CD8-positive, alpha-beta memory T cell (primary cell): ENCODE data around the gene VWA8. TPM values are rescaled to one million over a fixed set of nuclear protein-coding genes. Genes with fewer than 3 reads are reported as not detected.
A peak's percentile ranks its signal among the peaks of the same experiment; 100 is the strongest.

Experiments used
- CTCF ChIA-PET: fragments of 350-600 bp; sonication (Branson Sonifier 250); formaldehyde crosslinking; loops from one replicate; lab custom pipeline; 2021; ENCODE audit warnings: antibody characterized with exemption; lab: Charles Lee
- POLR2A ChIA-PET: fragments of 350-600 bp; sonication (Branson Sonifier 250); formaldehyde crosslinking; loops from one replicate; lab custom pipeline; 2021; ENCODE audit warnings: antibody characterized with exemption; lab: Charles Lee
- DNase-seq, 5 donors: peaks; one replicate each; pipeline versions ENCODE4 v3.0.0 to v3.0.0-alpha.2; 2020 to 2022; ENCODE audit warnings: mixed read lengths in 1 of 5
- H3K27ac ChIP-seq: one replicate; pipeline ENCODE4 v1.7.0; 2013; ENCODE audit warnings: low read depth, mild to moderate bottlenecking, low read length, moderate library complexity
- H3K27me3 ChIP-seq: 2 replicates; pipeline ENCODE4 v1.7.0; 2013; ENCODE audit warnings: low read length, mild to moderate bottlenecking; ENCODE audit not compliant: insufficient read depth, poor library complexity, severe bottlenecking
- H3K36me3 ChIP-seq: 2 replicates; pipeline ENCODE4 v1.7.0; 2013; ENCODE audit warnings: mild to moderate bottlenecking, low read length, moderate library complexity; ENCODE audit not compliant: insufficient read depth
- H3K4me1 ChIP-seq: 2 replicates; pipeline ENCODE4 v1.7.0; 2013; ENCODE audit warnings: mild to moderate bottlenecking, low read length, moderate library complexity; ENCODE audit not compliant: insufficient read depth
- H3K4me3 ChIP-seq: 2 replicates; pipeline ENCODE4 v1.7.0; 2013; ENCODE audit warnings: mild to moderate bottlenecking, low read length
- H3K9me3 ChIP-seq: 2 replicates; pipeline ENCODE4 v1.7.0; 2013; ENCODE audit warnings: mild to moderate bottlenecking, low read length
- H3K27ac Mint-ChIP-seq, 8 donors: one replicate each; pipeline ENCODE4 v1.8.0; 2020 to 2021; ENCODE audit warnings: mixed read lengths in 8 of 8, mild to moderate bottlenecking in 6 of 8, inconsistent platforms in 3 of 8, moderate library complexity in 3 of 8
- H3K27me3 Mint-ChIP-seq, 2 donors: one replicate each; pipeline ENCODE4 v1.8.0; 2020 to 2021; ENCODE audit warnings: mixed read lengths in 2 of 2, mild to moderate bottlenecking in 1 of 2, moderate library complexity in 1 of 2
- H3K36me3 Mint-ChIP-seq, 3 donors: one replicate each; pipeline ENCODE4 v1.8.0; 2020 to 2021; ENCODE audit warnings: mixed read lengths in 3 of 3, inconsistent platforms in 1 of 3, mild to moderate bottlenecking in 1 of 3
- H3K4me1 Mint-ChIP-seq, 3 donors: one replicate each; pipeline ENCODE4 v1.8.0; 2020 to 2021; ENCODE audit warnings: mixed read lengths in 3 of 3, inconsistent platforms in 1 of 3, mild to moderate bottlenecking in 1 of 3
- H3K4me3 Mint-ChIP-seq, 7 donors: one replicate each; pipeline ENCODE4 v1.8.0; 2020 to 2021; ENCODE audit warnings: mixed read lengths in 7 of 7, mild to moderate bottlenecking in 6 of 7, moderate library complexity in 4 of 7, inconsistent platforms in 2 of 7
- H3K9me3 Mint-ChIP-seq, 5 donors: one replicate each; pipeline ENCODE4 v1.8.0; 2020 to 2022; ENCODE audit warnings: mixed read lengths in 5 of 5, mild to moderate bottlenecking in 3 of 5, moderate library complexity in 2 of 5, inconsistent platforms in 1 of 5
- polyA plus RNA-seq: library from polyadenylated mRNA; unstranded; fragments of 300-500 nt; fragmentation: Illumina TruSeq; gene quantifications from one replicate; pipeline ENCODE4 v1.2.3, GENCODE V29; 2021
- total RNA-seq, 2 experiments: library from RNA; stranded (reverse); gene quantifications; one replicate each; pipeline ENCODE4 v1.2.3, GENCODE V29; 2021

The VWA8 gene
- total and polyA plus RNA-seq, 3 experiments from 2014 or later, result 6.9 to 21.3 (median 21.2) TPM

- Histone ChIP-seq H3K36me3 (no peaks in the 10 kb centered on the region), H3K27me3 (no peaks in the 10 kb centered on the region), H3K27ac (no peak overlapping the region), H3K4me3 (no peak overlapping the region), H3K4me1 (peaks cover 12% of the 10 kb centered on the region), H3K9me3 (no peaks in the 10 kb centered on the region)
- Mint-ChIP-seq H3K27ac (peak overlapping the region; percentile 20 to 88 (median 74)), H3K4me1 (peaks cover 32 to 49% (median 45%) of the 10 kb centered on the region in 3 donors), H3K4me3 (peak overlapping the region; percentile 1 to 72 (median 38)), H3K9me3 (no peaks in the 10 kb centered on the region), H3K27me3 (peaks cover 0 to 3% of the 10 kb centered on the region in 2 donors), H3K36me3 (no peaks in the 10 kb centered on the region)
- CTCF ChIA-PET, result no interaction called here
- POLR2A ChIA-PET, result no interaction called here
- DNase-seq, result peak in 3 of 5 donors; percentile 2 to 58 (median 55)
These were observed 13.5 kb upstream of the VWA8 start for GRCh38 chr13:41974262-41974900.

- no peak overlapping the region for H3K4me3 ChIP-seq
- Mint-ChIP-seq H3K4me3 (no peak overlapping the region), H3K36me3 (no peaks in the 10 kb centered on the region), H3K27me3 (peaks cover 0 to 3% of the 10 kb centered on the region in 2 donors), H3K4me1 (peaks cover 32 to 48% (median 45%) of the 10 kb centered on the region in 3 donors), H3K27ac (peak overlapping the region in 3 of 8 donors; percentile 11 to 72 (median 43)), H3K9me3 (no peaks in the 10 kb centered on the region)
- no peak for DNase-seq
- H3K27ac ChIP-seq, result no peak overlapping the region
- no peaks in the 10 kb centered on the region for H3K27me3 ChIP-seq
- ChIA-PET POLR2A (no interaction called here), CTCF (no interaction called here)
- H3K9me3 ChIP-seq, result no peaks in the 10 kb centered on the region
- peaks cover 12% of the 10 kb centered on the region for H3K4me1 ChIP-seq
- no peaks in the 10 kb centered on the region for H3K36me3 ChIP-seq
These were observed 12.4 kb upstream of the VWA8 start for GRCh38 chr13:41973247-41973741.

DNA sequence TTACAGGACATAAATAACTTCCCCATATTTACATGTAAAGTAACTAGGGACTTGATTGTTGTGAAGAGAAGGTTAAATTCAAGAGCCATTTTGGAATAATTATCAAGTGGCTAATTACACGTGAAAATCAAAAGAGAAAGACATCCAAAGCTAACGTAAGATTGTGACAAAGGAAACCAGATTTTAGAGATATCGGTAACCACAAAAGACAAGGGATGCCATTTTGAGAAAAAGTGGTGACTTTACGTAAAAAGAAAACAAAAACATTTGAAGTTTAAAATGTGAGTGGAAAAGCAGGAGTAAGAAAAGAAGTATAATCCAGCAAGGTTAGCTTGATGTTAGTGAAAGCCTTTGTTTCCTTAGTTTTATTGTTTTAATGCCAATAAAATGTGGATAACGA, 10.9 kb upstream of the VWA8 start:
- no peak overlapping the region for H3K27ac ChIP-seq
- H3K27me3 Mint-ChIP-seq, result peaks cover 0 to 3% of the 10 kb centered on the region in 2 donors
- peak in 2 of 5 donors; percentile 12 to 60 for DNase-seq
- no peaks in the 10 kb centered on the region for H3K9me3 Mint-ChIP-seq
- H3K4me3 Mint-ChIP-seq, result peak overlapping the region in 6 of 7 donors; percentile 7 to 66 (median 28)
- peaks cover 12% of the 10 kb centered on the region for H3K4me1 ChIP-seq
- H3K36me3 Mint-ChIP-seq, result no peaks in the 10 kb centered on the region
- H3K36me3 ChIP-seq, result no peaks in the 10 kb centered on the region
- CTCF ChIA-PET, result interaction anchor here (1.1 to 1.3 kb wide), 2 partner anchors 12 to 84 kb away, joined by 3 to 4 read pairs; no protein-coding TSS in a partner anchor
- no peaks in the 10 kb centered on the region for H3K9me3 ChIP-seq
- peaks cover 30 to 40% (median 37%) of the 10 kb centered on the region in 3 donors for H3K4me1 Mint-ChIP-seq
- H3K27ac Mint-ChIP-seq, result peak overlapping the region; percentile 5 to 87 (median 65)
- no peaks in the 10 kb centered on the region for H3K27me3 ChIP-seq
- POLR2A ChIA-PET, result no interaction called here
- no peak overlapping the region for H3K4me3 ChIP-seq

DNA sequence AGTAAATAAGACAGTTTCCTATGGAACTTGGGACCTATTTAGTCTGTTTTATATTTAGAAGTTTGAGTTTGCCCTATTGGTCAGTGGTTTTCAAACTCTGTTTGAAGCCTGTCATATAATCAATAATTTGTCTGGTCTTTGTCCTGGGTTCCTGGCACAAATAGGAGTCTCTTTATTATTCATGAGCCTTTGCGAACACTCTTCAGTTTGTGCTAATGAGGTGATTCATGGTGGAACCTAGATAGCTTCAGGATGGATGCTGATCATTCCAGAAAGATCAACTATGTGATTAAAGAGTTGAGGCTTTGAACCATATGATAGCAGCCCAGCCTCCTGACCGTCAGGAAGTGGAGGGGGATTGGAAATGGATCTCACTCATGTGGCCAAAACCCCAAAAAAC, 10.0 kb upstream of the VWA8 start:
- Histone ChIP-seq H3K4me1 (peaks cover 12% of the 10 kb centered on the region), H3K27me3 (no peaks in the 10 kb centered on the region), H3K4me3 (no peak overlapping the region), H3K9me3 (no peaks in the 10 kb centered on the region), H3K36me3 (no peaks in the 10 kb centered on the region), H3K27ac (no peak overlapping the region)
- ChIA-PET POLR2A (no interaction called here), CTCF (no interaction called here)
- H3K4me3 Mint-ChIP-seq, result no peak overlapping the region
- peaks cover 30 to 40% (median 37%) of the 10 kb centered on the region in 3 donors for H3K4me1 Mint-ChIP-seq
- no peak for DNase-seq
- peaks cover 0 to 3% of the 10 kb centered on the region in 2 donors for H3K27me3 Mint-ChIP-seq
- peak overlapping the region in 3 of 8 donors; percentile 12 to 57 (median 24) for H3K27ac Mint-ChIP-seq
- H3K9me3 Mint-ChIP-seq, result no peaks in the 10 kb centered on the region
- no peaks in the 10 kb centered on the region for H3K36me3 Mint-ChIP-seq

DNA sequence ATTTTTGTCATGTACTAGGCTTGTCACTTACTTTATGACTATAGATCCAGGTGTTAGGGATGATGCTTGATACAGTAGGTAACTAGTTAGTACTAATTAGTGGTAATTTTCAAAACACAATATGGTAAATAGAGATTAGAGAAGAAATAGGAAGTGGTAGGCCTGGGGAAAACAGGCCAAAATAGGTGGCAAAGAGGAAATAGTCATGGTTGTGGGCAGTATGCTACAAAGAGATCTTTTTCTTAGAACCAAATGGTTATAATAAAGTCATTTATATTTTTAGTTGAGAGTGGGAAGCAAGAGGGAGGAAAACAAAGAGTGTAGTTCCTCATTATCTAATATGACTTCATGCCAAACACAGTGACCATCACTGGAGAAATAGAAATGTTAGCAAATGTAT, 9.1 kb upstream of the VWA8 start:
- Mint-ChIP-seq H3K9me3 (no peaks in the 10 kb centered on the region), H3K4me1 (peaks cover 30 to 40% (median 37%) of the 10 kb centered on the region in 3 donors), H3K36me3 (no peaks in the 10 kb centered on the region), H3K4me3 (no peak overlapping the region), H3K27me3 (peaks cover 0 to 3% of the 10 kb centered on the region in 2 donors), H3K27ac (no peak overlapping the region)
- Histone ChIP-seq H3K4me3 (no peak overlapping the region), H3K4me1 (peaks cover 12% of the 10 kb centered on the region), H3K9me3 (no peaks in the 10 kb centered on the region), H3K36me3 (no peaks in the 10 kb centered on the region), H3K27ac (no peak overlapping the region), H3K27me3 (no peaks in the 10 kb centered on the region)
- POLR2A ChIA-PET, result no interaction called here
- CTCF ChIA-PET, result no interaction called here
- no peak for DNase-seq

GRCh38 chr13:41969072-41969471, 8.2 kb upstream of the VWA8 start:
- no peaks in the 10 kb centered on the region for H3K36me3 Mint-ChIP-seq
- H3K9me3 Mint-ChIP-seq, result no peaks in the 10 kb centered on the region
- no peak overlapping the region for H3K27ac Mint-ChIP-seq
- H3K4me3 Mint-ChIP-seq, result no peak overlapping the region
- Histone ChIP-seq H3K27ac (no peak overlapping the region), H3K4me1 (peaks cover 12% of the 10 kb centered on the region), H3K27me3 (no peaks in the 10 kb centered on the region), H3K36me3 (no peaks in the 10 kb centered on the region), H3K9me3 (no peaks in the 10 kb centered on the region), H3K4me3 (no peak overlapping the region)
- ChIA-PET CTCF (no interaction called here), POLR2A (no interaction called here)
- DNase-seq, result no peak
- H3K27me3 Mint-ChIP-seq, result peaks cover 0 to 3% of the 10 kb centered on the region in 2 donors
- peaks cover 21 to 30% (median 29%) of the 10 kb centered on the region in 3 donors for H3K4me1 Mint-ChIP-seq

GRCh38 chr13:41966671-41967070, 5.8 kb upstream of the VWA8 start:
- Histone ChIP-seq H3K27ac (no peak overlapping the region), H3K27me3 (no peaks in the 10 kb centered on the region), H3K4me3 (no peak overlapping the region), H3K36me3 (no peaks in the 10 kb centered on the region), H3K9me3 (no peaks in the 10 kb centered on the region), H3K4me1 (peaks cover 10% of the 10 kb centered on the region)
- CTCF ChIA-PET, result no interaction called here
- no peak for DNase-seq
- Mint-ChIP-seq H3K36me3 (no peaks in the 10 kb centered on the region), H3K9me3 (no peaks in the 10 kb centered on the region), H3K27ac (no peak overlapping the region), H3K27me3 (peaks cover 1 to 3% of the 10 kb centered on the region in 2 donors), H3K4me3 (no peak overlapping the region), H3K4me1 (peaks cover 11 to 24% (median 19%) of the 10 kb centered on the region in 3 donors)
- POLR2A ChIA-PET, result no interaction called here

GRCh38 chr13:41962994-41963393, 2.1 kb upstream of the VWA8 start:
- ChIA-PET POLR2A (no interaction called here), CTCF (interaction anchor here (0.8 kb wide), 1 partner anchor 18 kb away, joined by 3 read pairs; no protein-coding TSS in a partner anchor)
- no peak overlapping the region for H3K27ac ChIP-seq
- Mint-ChIP-seq H3K9me3 (no peaks in the 10 kb centered on the region), H3K27me3 (peaks cover 1 to 3% of the 10 kb centered on the region in 2 donors), H3K4me3 (peak overlapping the region in 1 of 7 donors; percentile 98), H3K36me3 (peaks cover 0 to 6% (median 0%) of the 10 kb centered on the region in 3 donors), H3K27ac (peak overlapping the region in 1 of 8 donors; percentile 94), H3K4me1 (peaks cover 31 to 38% (median 38%) of the 10 kb centered on the region in 3 donors)
- H3K9me3 ChIP-seq, result no peaks in the 10 kb centered on the region
- H3K27me3 ChIP-seq, result no peaks in the 10 kb centered on the region
- no peak overlapping the region for H3K4me3 ChIP-seq
- H3K36me3 ChIP-seq, result no peaks in the 10 kb centered on the region
- H3K4me1 ChIP-seq, result peaks cover 23% of the 10 kb centered on the region
- DNase-seq, result no peak
